WTC11 (cell line): Measurements from ENCODE around the gene PHLPP1. TPM values are rescaled to one million over a fixed set of nuclear protein-coding genes. Genes with fewer than 3 reads are reported as not detected.
A peak's percentile ranks its signal among the peaks of the same experiment; 100 is the strongest.

Experiments used
- ATAC-seq: fragments of 200-7000 bp; cut with Tn5 transposase; 2 replicates; pipeline ENCODE4 v1.10.0; 2021; ENCODE audit warnings: mild to moderate bottlenecking, moderate library complexity
- CTCF ChIA-PET: fragments of 300-600 bp; sonication (Branson Sonifier 250); formaldehyde crosslinking; loops from one replicate; lab custom pipeline; 2021; ENCODE audit warnings: antibody characterized with exemption; lab: Charles Lee
- POLR2A ChIA-PET: fragments of 350-600 bp; sonication (Branson Sonifier 250); formaldehyde crosslinking; loops from one replicate; lab custom pipeline; 2021; ENCODE audit warnings: antibody characterized with exemption; lab: Charles Lee
- DNase-seq: peaks from one replicate; pipeline ENCODE4 v3.0.0; 2021; ENCODE audit warnings: low spot score
- H3K27ac Mint-ChIP-seq: 2 replicates; pipeline ENCODE4 v1.8.0; 2021; ENCODE audit warnings: mixed read lengths
- H3K27me3 Mint-ChIP-seq: 2 replicates; pipeline ENCODE4 v1.8.0; 2021; ENCODE audit warnings: low read depth, mild to moderate bottlenecking, moderate library complexity, mixed read lengths
- H3K36me3 Mint-ChIP-seq: 2 replicates; pipeline ENCODE4 v1.8.0; 2021; ENCODE audit warnings: mixed read lengths
- H3K4me1 Mint-ChIP-seq: 2 replicates; pipeline ENCODE4 v1.8.0; 2022; ENCODE audit warnings: mixed read lengths
- H3K4me3 Mint-ChIP-seq: 2 replicates; pipeline ENCODE4 v1.8.0; 2021; ENCODE audit warnings: mild to moderate bottlenecking, moderate library complexity, mixed read lengths
- H3K9me3 Mint-ChIP-seq: 2 replicates; pipeline ENCODE4 v1.8.0; 2021; ENCODE audit warnings: mixed read lengths
- ARID4B ChIP-seq: sonication (generic); formaldehyde crosslinking; IDR thresholded peaks from 2 replicates; pipeline ENCODE4 v1.8.0; 2023; ENCODE audit warnings: missing genetic modification reagents, mild to moderate bottlenecking, borderline replicate concordance
- ATF2 ChIP-seq: sonication (generic); formaldehyde crosslinking; IDR thresholded peaks from 2 replicates; pipeline ENCODE4 v1.8.1; 2022; ENCODE audit warnings: low read depth, missing genetic modification reagents, borderline replicate concordance
- CDX4 ChIP-seq: fragments of 250-450 bp; sonication (Bioruptor Pico); IDR thresholded peaks from 2 replicates; pipeline ENCODE4 v1.9.0; 2021; ENCODE audit warnings: moderate library complexity, mild to moderate bottlenecking, inconsistent platforms, borderline replicate concordance
- CREM ChIP-seq: sonication (generic); formaldehyde crosslinking; IDR thresholded peaks from 2 replicates; pipeline ENCODE4 v1.8.1; 2022; ENCODE audit warnings: mild to moderate bottlenecking, missing genetic modification reagents, moderate library complexity
- CTCF ChIP-seq: fragments of 200-600 bp; IDR thresholded peaks from 2 replicates; pipeline ENCODE4 v1.8.0; 2022; ENCODE audit warnings: antibody characterized with exemption
- ERG ChIP-seq: fragments of 250-450 bp; sonication (Bioruptor Pico); IDR thresholded peaks from 2 replicates; pipeline ENCODE4 v1.8.0; 2021; ENCODE audit warnings: mild to moderate bottlenecking
- GRHL2 ChIP-seq: fragments of 250-450 bp; sonication (Bioruptor Pico); IDR thresholded peaks from 2 replicates; pipeline ENCODE4 v1.8.0; 2022; ENCODE audit warnings: mild to moderate bottlenecking, moderate library complexity; ENCODE audit not compliant: insufficient replicate concordance, severe bottlenecking
- GTF2I ChIP-seq: fragments of 250-450 bp; sonication (Bioruptor Pico); conservative IDR thresholded peaks from 2 replicates; pipeline ENCODE4 v1.4.0; 2021; ENCODE audit warnings: mild to moderate bottlenecking
- HMGXB4 ChIP-seq: sonication (generic); formaldehyde crosslinking; IDR thresholded peaks from 2 replicates; pipeline ENCODE4 v1.8.1; 2023; ENCODE audit warnings: mild to moderate bottlenecking, moderate library complexity, missing genetic modification reagents
- JAZF1 ChIP-seq: fragments of 250-450 bp; sonication (Bioruptor Pico); IDR thresholded peaks from 2 replicates; pipeline ENCODE4 v1.9.0; 2021; ENCODE audit warnings: moderate library complexity, mild to moderate bottlenecking, inconsistent platforms
- MLX ChIP-seq: sonication (generic); formaldehyde crosslinking; IDR thresholded peaks from 2 replicates; pipeline ENCODE4 v1.8.1; 2023; ENCODE audit warnings: mild to moderate bottlenecking, missing genetic modification reagents, moderate library complexity
- NFATC4 ChIP-seq: fragments of 250-450 bp; sonication (Bioruptor Pico); IDR thresholded peaks from 2 replicates; pipeline ENCODE4 v1.9.0; 2021; ENCODE audit warnings: mild to moderate bottlenecking
- NR3C1 ChIP-seq: sonication (generic); formaldehyde crosslinking; conservative IDR thresholded peaks from 2 replicates; pipeline ENCODE4 v1.8.1; 2023; ENCODE audit warnings: low read depth, mild to moderate bottlenecking, missing genetic modification reagents
- SOX15 ChIP-seq: fragments of 250-450 bp; sonication (Bioruptor Pico); IDR thresholded peaks from 2 replicates; pipeline ENCODE4 v1.9.0; 2021; ENCODE audit warnings: mild to moderate bottlenecking
- TEAD1 ChIP-seq: sonication (generic); formaldehyde crosslinking; IDR thresholded peaks from 2 replicates; pipeline ENCODE4 v1.8.0; 2022; ENCODE audit warnings: mild to moderate bottlenecking, missing genetic modification reagents
- TP53 ChIP-seq: sonication (generic); formaldehyde crosslinking; IDR thresholded peaks from 2 replicates; pipeline ENCODE4 v1.8.1; 2023; ENCODE audit warnings: mild to moderate bottlenecking, missing genetic modification reagents
- total RNA-seq: library from RNA; stranded (reverse); gene quantifications from 3 replicates; pipeline ENCODE4 v1.2.3, GENCODE V29; 2021

Gene PHLPP1
- total RNA-seq, 1 experiment from 2014 or later = 52.0 TPM

GRCh38 chr18:62757399-62758010 lies 42.2 kb downstream of the PHLPP1 start:
- H3K9me3 Mint-ChIP-seq = no peaks in the 10 kb centered on the region

GRCh38 chr18:62758591-62758990 lies 43.2 kb downstream of the PHLPP1 start:
- Mint-ChIP-seq H3K36me3 (no peaks in the 10 kb centered on the region), H3K4me1 (peaks cover 82% of the 10 kb centered on the region), H3K27me3 (no peaks in the 10 kb centered on the region), H3K4me3 (peak overlapping the region; percentile 53), H3K27ac (peak overlapping the region; percentile 99), H3K9me3 (no peaks in the 10 kb centered on the region)
- ATAC-seq = peak; percentile 17; the same call in 1 of the 2 replicates
- POLR2A ChIA-PET = interaction anchor here (0.9 to 2.9 kb wide), 2 partner anchors 22 to 42 kb away, joined by 3 to 19 read pairs; partner anchors contain the start of gene PHLPP1
- DNase-seq = no peak
- CTCF ChIA-PET = interaction anchor here (0.8 to 1.4 kb wide), 3 partner anchors 44 to 199 kb away, joined by 3 read pairs; partner anchors contain the start of gene PHLPP1
- TF ChIP-seq GTF2I (CRISPR knock-in tag) (no peak), CREM (no peak), TEAD1 (CRISPR knock-in tag) (no peak), NR3C1 (CRISPR knock-in tag) (no peak), MLX (no peak), ARID4B (CRISPR knock-in tag) (no peak), JAZF1 (CRISPR knock-in tag) (no peak), ATF2 (CRISPR knock-in tag) (no peak), SOX15 (no peak), ERG (CRISPR knock-in tag) (no peak), NFATC4 (CRISPR knock-in tag) (no peak)

More at GRCh38 chr18:62757399-62758010, 42.2 kb downstream of the PHLPP1 start:
- CTCF ChIA-PET = interaction anchor here (0.8 to 1.4 kb wide), 3 partner anchors 42 to 200 kb away, joined by 3 read pairs; partner anchors contain the start of gene PHLPP1
- ATAC-seq (peak; percentile 30), DNase-seq (no peak)
- H3K4me1 Mint-ChIP-seq = peaks cover 84% of the 10 kb centered on the region
- H3K27ac Mint-ChIP-seq = peak overlapping the region; percentile 99
- H3K36me3 Mint-ChIP-seq = no peaks in the 10 kb centered on the region
- POLR2A ChIA-PET = interaction anchor here (0.6 to 1.4 kb wide), 3 partner anchors 21 to 1255 kb away, joined by 3 to 9 read pairs (median 3); partner anchors contain the start of gene PHLPP1
- H3K27me3 Mint-ChIP-seq = no peaks in the 10 kb centered on the region
- TF ChIP-seq HMGXB4 (no peak), GRHL2 (CRISPR knock-in tag) (no peak), CDX4 (no peak), TP53 (CRISPR knock-in tag) (no peak), CTCF (no peak)
- TF ChIP-seq, all 79 proteins: peak for 0
- peak overlapping the region; percentile 28 for H3K4me3 Mint-ChIP-seq
